SK-N-MC (cell line): ENCODE measurements around the gene MAGI2.

Experiments
- DNase-seq: peaks from one replicate; pipeline ENCODE4 v3.0.0-alpha.2; 2011; ENCODE audit warnings: low read depth, low spot score
- H3K27ac ChIP-seq: fragments of 200-600 bp; sonication (generic); 2 replicates; pipeline ENCODE4 v1.5.1; 2016; ENCODE audit warnings: mixed run types
- H3K36me3 ChIP-seq: fragments of 200-600 bp; sonication (generic); 2 replicates; pipeline ENCODE4 v1.6.1; 2017; ENCODE audit warnings: antibody characterized with exemption, low read length, mixed read lengths; ENCODE audit not compliant: insufficient read depth
- H3K4me3 ChIP-seq: fragments of 200-600 bp; sonication (generic); 2 replicates; pipeline ENCODE4 v1.5.1; 2016
- H3K9ac ChIP-seq: fragments of 200-600 bp; sonication (generic); 2 replicates; pipeline ENCODE4 v1.8.0; 2017; ENCODE audit warnings: mixed run types, mixed read lengths; ENCODE audit not compliant: insufficient read length
- H3K9me3 ChIP-seq: fragments of 200-600 bp; sonication (generic); 2 replicates; pipeline ENCODE4 v1.6.1; 2017; ENCODE audit warnings: low read depth, mild to moderate bottlenecking, antibody characterized with exemption, low read length, moderate library complexity, mixed read lengths
- EZH2 ChIP-seq: fragments of 200-600 bp; sonication (generic); IDR thresholded peaks from one replicate; pipeline ENCODE4 v1.6.1; 2017; ENCODE audit warnings: antibody characterized with exemption
- FOXP2 ChIP-seq: optimal IDR thresholded peaks from 2 replicates; pipeline ENCODE3; 2011; ENCODE audit warnings: mild to moderate bottlenecking, moderate library complexity; ENCODE audit not compliant: insufficient read depth; ENCODE audit errors: extremely low read length, control extremely low read depth
- POLR2AphosphoS5 ChIP-seq: IDR thresholded peaks from 2 replicates; pipeline ENCODE4 v1.6.1; 2012; ENCODE audit warnings: mild to moderate bottlenecking, low read depth, low read length, borderline replicate concordance

MAGI2 gene

GRCh38 chr7:79227044-79227443 lies 226.4 kb downstream of the MAGI2 start:
- Histone ChIP-seq H3K36me3 (no peaks in the 10 kb centered on the region), H3K9me3 (no peaks in the 10 kb centered on the region), H3K27ac (no peak overlapping the region), H3K9ac (no peak overlapping the region), H3K4me3 (no peak overlapping the region)
- DNase-seq: no peak
- no peak for TF ChIP-seq FOXP2
- no peak for TF ChIP-seq POLR2AphosphoS5
- no peak for TF ChIP-seq EZH2

- H3K9ac ChIP-seq: no peak overlapping the region
- no peak overlapping the region for H3K27ac ChIP-seq
- no peaks in the 10 kb centered on the region for H3K9me3 ChIP-seq
- DNase-seq: no peak
- no peak for TF ChIP-seq EZH2
- TF ChIP-seq POLR2AphosphoS5: no peak
- no peak for TF ChIP-seq FOXP2
- no peak overlapping the region for H3K4me3 ChIP-seq
- no peaks in the 10 kb centered on the region for H3K36me3 ChIP-seq
These were observed 232.3 kb downstream of the MAGI2 start for GRCh38 chr7:79221211-79221610.

GRCh38 chr7:79217976-79218626 lies 235.4 kb downstream of the MAGI2 start:
- no peak overlapping the region for H3K9ac ChIP-seq

GRCh38 chr7:79217468-79217867 lies 236.0 kb downstream of the MAGI2 start:
- TF ChIP-seq FOXP2: no peak
- no peak for TF ChIP-seq EZH2
- TF ChIP-seq POLR2AphosphoS5: no peak
- Histone ChIP-seq H3K27ac (no peak overlapping the region), H3K9ac (no peak overlapping the region)

More at GRCh38 chr7:79217976-79218626, 235.4 kb downstream of the MAGI2 start:
- Histone ChIP-seq H3K9me3 (no peaks in the 10 kb centered on the region), H3K36me3 (no peaks in the 10 kb centered on the region), H3K4me3 (no peak overlapping the region), H3K27ac (no peak overlapping the region)
- TF ChIP-seq FOXP2: no peak
- TF ChIP-seq EZH2: no peak
- TF ChIP-seq POLR2AphosphoS5: no peak
- no peak for DNase-seq

GRCh38 chr7:79216236-79216635 lies 237.2 kb downstream of the MAGI2 start:
- Histone ChIP-seq H3K4me3 (no peak overlapping the region), H3K36me3 (no peaks in the 10 kb centered on the region), H3K9me3 (no peaks in the 10 kb centered on the region), H3K9ac (no peak overlapping the region), H3K27ac (no peak overlapping the region)
- TF ChIP-seq FOXP2: no peak
- DNase-seq: no peak

More at GRCh38 chr7:79217468-79217867, 236.0 kb downstream of the MAGI2 start:
- Histone ChIP-seq H3K9me3 (no peaks in the 10 kb centered on the region), H3K4me3 (no peak overlapping the region), H3K36me3 (no peaks in the 10 kb centered on the region)
- DNase-seq: no peak

- no peak overlapping the region for H3K4me3 ChIP-seq
- H3K9ac ChIP-seq: no peak overlapping the region
- no peaks in the 10 kb centered on the region for H3K36me3 ChIP-seq
- no peaks in the 10 kb centered on the region for H3K9me3 ChIP-seq
- DNase-seq: no peak
- TF ChIP-seq FOXP2: no peak
- TF ChIP-seq POLR2AphosphoS5: no peak
- TF ChIP-seq EZH2: no peak
- no peak overlapping the region for H3K27ac ChIP-seq
These were observed 241.1 kb downstream of the MAGI2 start for GRCh38 chr7:79212334-79212733.

GRCh38 chr7:79211724-79212123 lies 241.7 kb downstream of the MAGI2 start:
- no peaks in the 10 kb centered on the region for H3K36me3 ChIP-seq
- H3K4me3 ChIP-seq: no peak overlapping the region
- no peaks in the 10 kb centered on the region for H3K9me3 ChIP-seq
- H3K9ac ChIP-seq: no peak overlapping the region
- no peak overlapping the region for H3K27ac ChIP-seq
- no peak for TF ChIP-seq POLR2AphosphoS5
- no peak for TF ChIP-seq EZH2
- TF ChIP-seq FOXP2: no peak
- no peak for DNase-seq

GRCh38 chr7:79199961-79200360 lies 253.5 kb downstream of the MAGI2 start:
- H3K27ac ChIP-seq: no peak overlapping the region
- TF ChIP-seq EZH2 (no peak), FOXP2 (no peak), POLR2AphosphoS5 (no peak)
- H3K9ac ChIP-seq: no peak overlapping the region
- no peak overlapping the region for H3K4me3 ChIP-seq
- DNase-seq: no peak
- no peaks in the 10 kb centered on the region for H3K36me3 ChIP-seq
- no peaks in the 10 kb centered on the region for H3K9me3 ChIP-seq

- DNase-seq: no peak
- Histone ChIP-seq H3K9ac (no peak overlapping the region), H3K27ac (no peak overlapping the region), H3K36me3 (no peaks in the 10 kb centered on the region), H3K9me3 (no peaks in the 10 kb centered on the region), H3K4me3 (no peak overlapping the region)
- no peak for TF ChIP-seq FOXP2
- TF ChIP-seq POLR2AphosphoS5: no peak
- TF ChIP-seq EZH2: no peak
These were observed 254.2 kb downstream of the MAGI2 start for GRCh38 chr7:79199266-79199665.

- no peaks in the 10 kb centered on the region for H3K9me3 ChIP-seq
- no peak for DNase-seq
- no peak overlapping the region for H3K27ac ChIP-seq
- H3K4me3 ChIP-seq: no peak overlapping the region
- no peaks in the 10 kb centered on the region for H3K36me3 ChIP-seq
- H3K9ac ChIP-seq: no peak overlapping the region
- no peak for TF ChIP-seq POLR2AphosphoS5
- TF ChIP-seq EZH2: no peak
- no peak for TF ChIP-seq FOXP2
These were observed 267.9 kb downstream of the MAGI2 start for GRCh38 chr7:79185605-79186004.
